A549 (cell line): Measurements from ENCODE around the gene IL4. TPM values are rescaled to one million over a fixed set of nuclear protein-coding genes. Genes with fewer than 3 reads are reported as not detected.

Experiments
- ATAC-seq, 2 experiments: fragments of 200-7000 bp in 1 of 2; fragments of >200 bp in 1 of 2; cut with Nextera tagmentation in 1 of 2; cut with Tn5 transposase in 1 of 2; 3 replicates each; pipeline versions ENCODE4 v1.8.0 to v1.9.1; 2018 to 2020; ENCODE audit warnings: mild to moderate bottlenecking in 1 of 2, moderate library complexity in 1 of 2
- CTCF ChIA-PET: fragments of 300-600 bp; sonication (Branson Sonifier 250); formaldehyde crosslinking; extraction: SDS; loops from one replicate; lab custom pipeline; 2021; ENCODE audit warnings: antibody characterized with exemption, inconsistent platforms; lab: Yijun Ruan, JAX
- POLR2A ChIA-PET: fragments of 350-600 bp; formaldehyde crosslinking; extraction: SDS; loops from one replicate; lab custom pipeline; 2021; ENCODE audit warnings: antibody characterized with exemption, inconsistent platforms; lab: Yijun Ruan, JAX
- DNase-seq, 2 experiments: peaks; one replicate each; pipeline versions ENCODE4 v3.0.0 to v3.0.0-alpha.2; 2011 to 2016; ENCODE audit warnings: low read depth in 1 of 2, low spot score in 1 of 2
- FAIRE-seq: peaks from 2 replicates; lab custom pipeline; 2011; peaks lifted over from hg19 to GRCh38; lab: Jason Lieb, UNC
- H3K27ac ChIP-seq, 2 experiments: fragments of >200 bp; sonication (Bioruptor Twin); formaldehyde crosslinking; 3 replicates each; pipeline ENCODE4 v1.5.1; 2016 to 2017
- H3K4me1 ChIP-seq: fragments of >200 bp; sonication (Bioruptor Twin); formaldehyde crosslinking; 3 replicates; pipeline ENCODE4 v1.6.1; 2016
- H3K4me2 ChIP-seq: fragments of >200 bp; sonication (Bioruptor Twin); formaldehyde crosslinking; 3 replicates; pipeline ENCODE4 v1.6.1; 2016
- H3K4me3 ChIP-seq: fragments of >200 bp; sonication (Bioruptor Twin); formaldehyde crosslinking; 3 replicates; pipeline ENCODE4 v1.5.1; 2016
- H3K9me3 ChIP-seq: fragments of >200 bp; sonication (Bioruptor Twin); formaldehyde crosslinking; 3 replicates; pipeline ENCODE4 v1.6.1; 2016
- CBX8 ChIP-seq: fragments of 200-600 bp; sonication (generic); IDR thresholded peaks from 2 replicates; pipeline ENCODE4 v1.6.1; 2016
- EHF ChIP-seq: fragments of 250-450 bp; sonication (Bioruptor Pico); IDR thresholded peaks from 2 replicates; pipeline ENCODE4 v1.5.0; 2020; ENCODE audit warnings: mild to moderate bottlenecking
- ESRRA ChIP-seq: fragments of 150-350 bp; IDR thresholded peaks from 2 replicates; pipeline ENCODE4 v1.6.1; 2014; ENCODE audit warnings: mild to moderate bottlenecking, low read length, borderline replicate concordance
- FOSL2 ChIP-seq, 2 experiments: fragments of 450-650 bp in 1 of 2; fragments of >200 bp in 1 of 2; sonication (Bioruptor Twin) in 1 of 2; formaldehyde crosslinking; IDR thresholded peaks; 2 replicates each; pipeline versions ENCODE4 v1.5.0 to v1.6.1; 2016 to 2020; ENCODE audit warnings: mild to moderate bottlenecking in 1 of 2, moderate library complexity in 1 of 2
- FOXS1 ChIP-seq: fragments of 250-450 bp; sonication (Bioruptor Pico); IDR thresholded peaks from 2 replicates; pipeline ENCODE4 v1.5.0; 2020; ENCODE audit warnings: mild to moderate bottlenecking, moderate library complexity
- GATA3 ChIP-seq: IDR thresholded peaks from 2 replicates; pipeline ENCODE4 v1.6.1; 2012; ENCODE audit warnings: borderline replicate concordance
- HOXB13 ChIP-seq: fragments of 250-450 bp; sonication (Bioruptor Pico); IDR thresholded peaks from 2 replicates; pipeline ENCODE4 v1.5.0; 2020; ENCODE audit warnings: low read depth, mild to moderate bottlenecking, moderate library complexity
- HOXB5 ChIP-seq: fragments of 250-450 bp; sonication (Bioruptor Pico); IDR thresholded peaks from 2 replicates; pipeline ENCODE4 v1.5.0; 2020; ENCODE audit warnings: mild to moderate bottlenecking, moderate library complexity
- JUN ChIP-seq, 2 experiments: fragments of >200 bp; sonication (Bioruptor Twin); formaldehyde crosslinking; IDR thresholded peaks; 2 replicates in 1 of 2; 3 replicates in 1 of 2; pipeline ENCODE4 v1.6.1; 2016 to 2017
- JUNB ChIP-seq: fragments of >200 bp; sonication (Bioruptor Twin); formaldehyde crosslinking; IDR thresholded peaks from 2 replicates; pipeline ENCODE4 v1.6.1; 2016
- KDM5A ChIP-seq: fragments of 200-600 bp; sonication (generic); IDR thresholded peaks from 2 replicates; pipeline ENCODE4 v1.6.1; 2016; ENCODE audit warnings: antibody characterized with exemption, mild to moderate bottlenecking
- NR3C1 ChIP-seq: fragments of >200 bp; sonication (Bioruptor Twin); formaldehyde crosslinking; IDR thresholded peaks from 3 replicates; pipeline ENCODE4 v1.6.1; 2017
- PHF8 ChIP-seq: fragments of 200-600 bp; sonication (generic); IDR thresholded peaks from 2 replicates; pipeline ENCODE4 v1.6.1; 2016; ENCODE audit warnings: low read depth, mild to moderate bottlenecking, antibody characterized with exemption, moderate library complexity, borderline replicate concordance
- POLR2A ChIP-seq: IDR thresholded peaks from 2 replicates; pipeline ENCODE4 v1.6.1; 2012; ENCODE audit warnings: mild to moderate bottlenecking, low read length
- RAD21 ChIP-seq, 2 experiments: fragments of >200 bp in 1 of 2; sonication (Bioruptor Twin) in 1 of 2; formaldehyde crosslinking in 1 of 2; IDR thresholded peaks in 1 of 2; conservative IDR thresholded peaks in 1 of 2; 2 replicates in 1 of 2; 3 replicates in 1 of 2; pipeline ENCODE4 v1.6.1; 2012 to 2018; ENCODE audit warnings: inconsistent platforms in 1 of 2
- RARB ChIP-seq: fragments of 250-450 bp; sonication (Bioruptor Pico); IDR thresholded peaks from 2 replicates; pipeline ENCODE4 v1.8.0; 2021; ENCODE audit warnings: mild to moderate bottlenecking, moderate library complexity
- RCOR1 ChIP-seq: fragments of 150-350 bp; IDR thresholded peaks from 2 replicates; pipeline ENCODE4 v1.6.1; 2014; ENCODE audit warnings: antibody characterized with exemption, low read length, low read depth
- RNF2 ChIP-seq: fragments of 200-600 bp; sonication (generic); IDR thresholded peaks from 2 replicates; pipeline ENCODE4 v1.6.1; 2016; ENCODE audit warnings: low read depth, mild to moderate bottlenecking, antibody characterized with exemption, moderate library complexity, borderline replicate concordance
- TP53 ChIP-seq: fragments of 250-450 bp; sonication (Bioruptor Pico); IDR thresholded peaks from 2 replicates; pipeline ENCODE4 v1.5.0; 2021; ENCODE audit warnings: mild to moderate bottlenecking, moderate library complexity
- ZSCAN20 ChIP-seq: fragments of 250-450 bp; sonication (Bioruptor Pico); IDR thresholded peaks from 2 replicates; pipeline ENCODE4 v1.8.0; 2022; ENCODE audit warnings: mild to moderate bottlenecking, moderate library complexity
- WGBS: methylation state at CpG from one replicate; pipeline ENCODE4 v1.1.6; 2017; ENCODE audit errors: missing lambda C conversion rate; 5-methylcytosine and 5-hydroxymethylcytosine counted together
- polyA plus RNA-seq, 4 experiments: library from polyadenylated mRNA; depleted of rRNA in 3 of 4; stranded (reverse); fragments of >200 nt; fragmentation: RNase III in 1 of 4; extraction: RNeasy Plus Mini Kit Qiagen cat#74134 plus additional on column Dnase treatment in 1 of 4; gene quantifications; 2 replicates in 3 of 4; 3 replicates in 1 of 4; pipeline ENCODE4 v1.2.3, GENCODE V29; 2011 to 2017
- TF ChIP-seq, protein P1 (sequence below): fragments of 250-450 bp; sonication (Bioruptor Pico); IDR thresholded peaks from 2 replicates; pipeline ENCODE4 v1.5.0; 2021; ENCODE audit warnings: mild to moderate bottlenecking, moderate library complexity, borderline replicate concordance
- TF ChIP-seq, protein P2 (sequence below): fragments of >200 bp; sonication (Bioruptor Twin); formaldehyde crosslinking; IDR thresholded peaks from 3 replicates; pipeline ENCODE4 v1.5.1; 2016
- TF ChIP-seq, protein P3 (sequence below): IDR thresholded peaks from 2 replicates; pipeline ENCODE4 v1.6.1; 2012; ENCODE audit warnings: low read depth, borderline replicate concordance
- TF ChIP-seq, protein P4 (sequence below): fragments of >200 bp; sonication (Bioruptor Twin); formaldehyde crosslinking; IDR thresholded peaks from 2 replicates; pipeline ENCODE4 v1.6.1; 2016
- TF ChIP-seq, protein P5 (sequence below): fragments of 250-450 bp; sonication (Bioruptor Pico); IDR thresholded peaks from 2 replicates; pipeline ENCODE4 v1.5.0; 2020; ENCODE audit warnings: low read depth, mild to moderate bottlenecking, moderate library complexity
- TF ChIP-seq, protein P6 (sequence below): IDR thresholded peaks from 2 replicates; pipeline ENCODE4 v1.6.1; 2012

The IL4 gene
- polyA plus RNA-seq, 2 of the 4 experiments (the other 2 are of a cell fraction), result not detected

DNA sequence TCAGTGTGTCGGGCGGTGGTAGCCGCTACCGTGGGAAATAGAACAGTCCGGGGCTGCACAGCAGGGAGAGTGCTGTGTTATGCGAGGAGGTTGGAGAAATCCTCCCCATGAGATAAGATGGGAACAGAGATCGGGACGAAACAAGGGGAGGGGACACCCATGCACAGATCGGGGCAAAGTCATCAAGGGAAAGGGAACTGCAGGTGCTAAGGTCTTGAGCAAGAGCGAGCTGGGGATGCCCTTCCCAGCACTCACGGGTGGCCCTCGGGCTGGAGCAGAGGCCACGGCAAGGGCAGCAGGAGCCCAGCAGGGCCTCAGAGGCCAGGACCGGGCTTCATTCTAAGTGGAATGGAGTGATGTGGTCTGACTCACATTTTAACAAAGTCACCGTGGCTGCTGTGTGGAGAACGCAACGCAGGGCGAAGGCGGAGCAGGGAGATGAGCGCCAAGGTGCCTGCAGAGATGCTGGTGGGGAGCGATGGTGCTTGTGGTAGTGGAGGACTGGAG, 8.2 kb upstream of the IL4 start:
- Histone ChIP-seq H3K4me2 (no peak overlapping the region), H3K4me3 (no peak overlapping the region), H3K9me3 (no peaks in the 10 kb centered on the region), H3K27ac (no peak overlapping the region)
- 87% methylated on average over 21 of the region's 21 CpGs for WGBS
- no peak for ATAC-seq
- CTCF ChIA-PET, result interaction anchor here (0.8 kb wide), 1 partner anchor 26 kb away, joined by 3 read pairs; no protein-coding TSS in a partner anchor
- POLR2A ChIA-PET, result no interaction called here
- DNase-seq, result no peak
- no peak for FAIRE-seq
- TF ChIP-seq, protein P1, sequence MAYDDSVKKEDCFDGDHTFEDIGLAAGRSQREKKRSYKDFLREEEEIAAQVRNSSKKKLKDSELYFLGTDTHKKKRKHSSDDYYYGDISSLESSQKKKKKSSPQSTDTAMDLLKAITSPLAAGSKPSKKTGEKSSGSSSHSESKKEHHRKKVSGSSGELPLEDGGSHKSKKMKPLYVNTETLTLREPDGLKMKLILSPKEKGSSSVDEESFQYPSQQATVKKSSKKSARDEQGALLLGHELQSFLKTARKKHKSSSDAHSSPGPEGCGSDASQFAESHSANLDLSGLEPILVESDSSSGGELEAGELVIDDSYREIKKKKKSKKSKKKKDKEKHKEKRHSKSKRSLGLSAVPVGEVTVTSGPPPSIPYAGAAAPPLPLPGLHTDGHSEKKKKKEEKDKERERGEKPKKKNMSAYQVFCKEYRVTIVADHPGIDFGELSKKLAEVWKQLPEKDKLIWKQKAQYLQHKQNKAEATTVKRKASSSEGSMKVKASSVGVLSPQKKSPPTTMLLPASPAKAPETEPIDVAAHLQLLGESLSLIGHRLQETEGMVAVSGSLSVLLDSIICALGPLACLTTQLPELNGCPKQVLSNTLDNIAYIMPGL (CRISPR knock-in tag), result no peak
- TF ChIP-seq, protein P2, sequence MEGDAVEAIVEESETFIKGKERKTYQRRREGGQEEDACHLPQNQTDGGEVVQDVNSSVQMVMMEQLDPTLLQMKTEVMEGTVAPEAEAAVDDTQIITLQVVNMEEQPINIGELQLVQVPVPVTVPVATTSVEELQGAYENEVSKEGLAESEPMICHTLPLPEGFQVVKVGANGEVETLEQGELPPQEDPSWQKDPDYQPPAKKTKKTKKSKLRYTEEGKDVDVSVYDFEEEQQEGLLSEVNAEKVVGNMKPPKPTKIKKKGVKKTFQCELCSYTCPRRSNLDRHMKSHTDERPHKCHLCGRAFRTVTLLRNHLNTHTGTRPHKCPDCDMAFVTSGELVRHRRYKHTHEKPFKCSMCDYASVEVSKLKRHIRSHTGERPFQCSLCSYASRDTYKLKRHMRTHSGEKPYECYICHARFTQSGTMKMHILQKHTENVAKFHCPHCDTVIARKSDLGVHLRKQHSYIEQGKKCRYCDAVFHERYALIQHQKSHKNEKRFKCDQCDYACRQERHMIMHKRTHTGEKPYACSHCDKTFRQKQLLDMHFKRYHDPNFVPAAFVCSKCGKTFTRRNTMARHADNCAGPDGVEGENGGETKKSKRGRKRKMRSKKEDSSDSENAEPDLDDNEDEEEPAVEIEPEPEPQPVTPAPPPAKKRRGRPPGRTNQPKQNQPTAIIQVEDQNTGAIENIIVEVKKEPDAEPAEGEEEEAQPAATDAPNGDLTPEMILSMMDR, result no peak
- TF ChIP-seq FOSL2 (IDR thresholded peaks at IDR 0.05) (no peak), FOSL2 (CRISPR knock-in tag; IDR thresholded peaks at IDR 0.05) (no peak), ZSCAN20 (no peak), TP53 (CRISPR knock-in tag) (no peak), GATA3 (no peak), RAD21 (conservative IDR thresholded peaks at IDR 0.05 in 1 of 2, IDR thresholded peaks at IDR 0.05 in 1 of 2) (no peak)
- TF ChIP-seq, protein P3, sequence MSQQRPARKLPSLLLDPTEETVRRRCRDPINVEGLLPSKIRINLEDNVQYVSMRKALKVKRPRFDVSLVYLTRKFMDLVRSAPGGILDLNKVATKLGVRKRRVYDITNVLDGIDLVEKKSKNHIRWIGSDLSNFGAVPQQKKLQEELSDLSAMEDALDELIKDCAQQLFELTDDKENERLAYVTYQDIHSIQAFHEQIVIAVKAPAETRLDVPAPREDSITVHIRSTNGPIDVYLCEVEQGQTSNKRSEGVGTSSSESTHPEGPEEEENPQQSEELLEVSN, result no peak
- TF ChIP-seq, all 56 proteins: peak for 0
- H3K4me1 ChIP-seq, result no peaks in the 10 kb centered on the region

DNA sequence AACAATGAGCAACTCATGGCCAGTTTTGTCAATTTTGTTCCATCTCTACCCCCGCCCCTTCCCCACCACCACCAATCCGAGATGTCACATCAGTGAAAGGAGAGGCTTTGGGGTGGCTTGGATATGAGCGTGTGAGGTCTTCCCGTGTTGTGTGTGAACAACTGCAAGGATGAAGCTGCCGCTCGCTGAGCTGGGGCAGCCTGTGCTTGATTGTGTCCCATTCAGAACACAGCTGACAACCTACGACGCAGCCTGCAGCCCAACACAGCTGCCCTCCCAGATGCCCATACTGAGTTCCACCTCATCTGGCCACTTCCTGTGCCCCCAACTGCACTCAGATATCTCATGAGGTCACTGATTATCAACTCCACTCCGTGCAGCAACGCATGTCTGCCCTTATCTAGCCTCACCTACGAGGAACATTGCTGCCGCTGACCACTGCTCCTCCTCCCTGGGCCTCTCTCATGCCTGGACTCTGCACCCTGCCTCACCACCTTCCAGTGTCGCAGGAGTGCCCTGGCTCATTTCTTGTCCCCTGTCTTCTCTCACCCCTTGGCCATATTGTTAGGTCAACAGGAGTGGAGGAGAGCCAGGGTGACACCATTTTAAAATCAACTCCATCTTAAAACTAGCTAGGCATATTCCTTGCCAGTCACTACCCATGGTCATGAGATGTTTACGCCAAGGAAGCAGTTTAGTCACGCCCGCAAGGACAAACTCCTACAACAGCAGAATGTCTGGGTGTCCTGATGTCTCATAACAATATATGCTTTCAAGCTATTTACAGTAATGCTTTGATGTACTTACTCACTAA, 7.3 kb upstream of the IL4 start:
- no peak overlapping the region for H3K4me3 ChIP-seq
- 80% methylated on average over 16 of the region's 16 CpGs for WGBS
- POLR2A ChIA-PET, result no interaction called here
- no peaks in the 10 kb centered on the region for H3K4me1 ChIP-seq
- no peak for ATAC-seq
- TF ChIP-seq RARB (CRISPR knock-in tag) (no peak), FOXS1 (CRISPR knock-in tag) (no peak), ZSCAN20 (no peak)
- TF ChIP-seq, protein P4, sequence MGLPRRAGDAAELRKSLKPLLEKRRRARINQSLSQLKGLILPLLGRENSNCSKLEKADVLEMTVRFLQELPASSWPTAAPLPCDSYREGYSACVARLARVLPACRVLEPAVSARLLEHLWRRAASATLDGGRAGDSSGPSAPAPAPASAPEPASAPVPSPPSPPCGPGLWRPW, result no peak
- CTCF ChIA-PET, result interaction anchor here (1.1 to 1.3 kb wide), 3 partner anchors 11 to 154 kb away, joined by 3 read pairs; no protein-coding TSS in a partner anchor
- DNase-seq, result no peak
- H3K27ac ChIP-seq, result no peak overlapping the region
- no peaks in the 10 kb centered on the region for H3K9me3 ChIP-seq
- no peak overlapping the region for H3K4me2 ChIP-seq
- FAIRE-seq, result no peak

DNA sequence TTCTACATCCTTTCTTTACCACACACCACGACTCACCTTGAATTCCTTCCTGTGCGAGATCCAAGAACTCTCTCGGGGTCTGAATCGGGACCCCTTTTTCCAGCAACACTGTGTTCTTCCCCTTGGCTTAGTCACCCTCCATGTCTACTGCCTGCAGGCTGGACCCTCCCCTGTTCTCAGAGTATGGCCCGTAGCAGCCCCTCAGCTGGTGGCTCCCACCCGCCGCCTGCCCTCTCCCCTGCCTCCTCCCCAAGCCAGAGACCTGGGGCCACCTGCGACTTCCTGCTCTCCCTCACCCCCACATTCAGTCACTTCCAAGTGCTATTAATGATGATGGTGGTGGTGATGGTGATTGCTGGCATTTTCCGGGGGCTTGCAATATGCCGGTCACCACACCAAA, 6.5 kb upstream of the IL4 start:
- FAIRE-seq, result no peak
- CTCF ChIA-PET, result interaction anchor here (1.1 to 1.3 kb wide), 4 partner anchors 9 to 153 kb away, joined by 3 read pairs; no protein-coding TSS in a partner anchor
- POLR2A ChIA-PET, result no interaction called here
- H3K9me3 ChIP-seq, result no peaks in the 10 kb centered on the region
- DNase-seq, result no peak
- H3K4me2 ChIP-seq, result no peak overlapping the region
- no peak overlapping the region for H3K4me3 ChIP-seq
- ATAC-seq, result no peak
- TF ChIP-seq RNF2, result no peak
- no peak for TF ChIP-seq JUN (IDR thresholded peaks at IDR 0.05)
- TF ChIP-seq KDM5A, result no peak
- TF ChIP-seq FOSL2 (IDR thresholded peaks at IDR 0.05), result no peak
- TF ChIP-seq FOSL2 (CRISPR knock-in tag; IDR thresholded peaks at IDR 0.05), result no peak
- TF ChIP-seq GATA3, result no peak
- TF ChIP-seq NR3C1, result no peak
- TF ChIP-seq, protein P5, sequence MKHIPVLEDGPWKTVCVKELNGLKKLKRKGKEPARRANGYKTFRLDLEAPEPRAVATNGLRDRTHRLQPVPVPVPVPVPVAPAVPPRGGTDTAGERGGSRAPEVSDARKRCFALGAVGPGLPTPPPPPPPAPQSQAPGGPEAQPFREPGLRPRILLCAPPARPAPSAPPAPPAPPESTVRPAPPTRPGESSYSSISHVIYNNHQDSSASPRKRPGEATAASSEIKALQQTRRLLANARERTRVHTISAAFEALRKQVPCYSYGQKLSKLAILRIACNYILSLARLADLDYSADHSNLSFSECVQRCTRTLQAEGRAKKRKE (CRISPR knock-in tag), result no peak
- TF ChIP-seq HOXB13, result no peak
- TF ChIP-seq, protein P3, result no peak
- TF ChIP-seq PHF8, result no peak
- no peak for TF ChIP-seq RCOR1
- TF ChIP-seq POLR2A, result no peak
- TF ChIP-seq, protein P6, sequence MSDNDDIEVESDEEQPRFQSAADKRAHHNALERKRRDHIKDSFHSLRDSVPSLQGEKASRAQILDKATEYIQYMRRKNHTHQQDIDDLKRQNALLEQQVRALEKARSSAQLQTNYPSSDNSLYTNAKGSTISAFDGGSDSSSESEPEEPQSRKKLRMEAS, result no peak
- no peak for TF ChIP-seq CBX8
- no peak for TF ChIP-seq EHF (CRISPR knock-in tag)
- no peak for TF ChIP-seq HOXB5 (CRISPR knock-in tag)
- no peak for TF ChIP-seq ESRRA
- no peak for TF ChIP-seq JUNB
- no peak for TF ChIP-seq RAD21 (conservative IDR thresholded peaks at IDR 0.05 in 1 of 2, IDR thresholded peaks at IDR 0.05 in 1 of 2)
- TF ChIP-seq, all 56 proteins: peak for 0
- no peaks in the 10 kb centered on the region for H3K4me1 ChIP-seq
- WGBS, result 74% methylated on average over 10 of the region's 10 CpGs
- H3K27ac ChIP-seq, result no peak overlapping the region
